ENCODE data around the gene PFKFB1.

DNA sequence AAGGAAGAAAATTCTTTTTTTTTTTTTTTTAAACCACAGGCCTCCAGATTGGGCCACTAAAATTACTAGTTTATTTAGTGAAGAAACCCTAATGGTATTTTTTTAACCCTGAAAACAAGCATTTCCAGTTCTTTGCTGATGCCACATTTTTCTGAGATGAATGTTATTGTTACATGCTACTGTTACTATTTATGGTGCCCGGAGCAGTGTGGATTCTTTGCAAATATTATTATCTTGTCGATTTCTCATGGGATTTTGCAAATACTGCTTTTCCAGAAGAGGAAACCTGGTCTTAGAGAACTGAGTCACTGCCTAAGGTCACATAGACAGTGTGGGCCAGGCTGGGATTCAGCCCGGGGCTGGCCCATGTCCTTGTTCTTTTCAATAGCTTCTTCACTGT lies 45.5 kb upstream of the PFKFB1 start:
- TF ChIP-seq POLR2AphosphoS5 (IDR thresholded peaks at IDR 0.05; ENCODE audit: low read depth, low read length) (no peak), TAF1 (IDR thresholded peaks at IDR 0.05; ENCODE audit: borderline replicate concordance, insufficient read depth, low read length) (no peak)
- TF ChIP-seq, protein P1, sequence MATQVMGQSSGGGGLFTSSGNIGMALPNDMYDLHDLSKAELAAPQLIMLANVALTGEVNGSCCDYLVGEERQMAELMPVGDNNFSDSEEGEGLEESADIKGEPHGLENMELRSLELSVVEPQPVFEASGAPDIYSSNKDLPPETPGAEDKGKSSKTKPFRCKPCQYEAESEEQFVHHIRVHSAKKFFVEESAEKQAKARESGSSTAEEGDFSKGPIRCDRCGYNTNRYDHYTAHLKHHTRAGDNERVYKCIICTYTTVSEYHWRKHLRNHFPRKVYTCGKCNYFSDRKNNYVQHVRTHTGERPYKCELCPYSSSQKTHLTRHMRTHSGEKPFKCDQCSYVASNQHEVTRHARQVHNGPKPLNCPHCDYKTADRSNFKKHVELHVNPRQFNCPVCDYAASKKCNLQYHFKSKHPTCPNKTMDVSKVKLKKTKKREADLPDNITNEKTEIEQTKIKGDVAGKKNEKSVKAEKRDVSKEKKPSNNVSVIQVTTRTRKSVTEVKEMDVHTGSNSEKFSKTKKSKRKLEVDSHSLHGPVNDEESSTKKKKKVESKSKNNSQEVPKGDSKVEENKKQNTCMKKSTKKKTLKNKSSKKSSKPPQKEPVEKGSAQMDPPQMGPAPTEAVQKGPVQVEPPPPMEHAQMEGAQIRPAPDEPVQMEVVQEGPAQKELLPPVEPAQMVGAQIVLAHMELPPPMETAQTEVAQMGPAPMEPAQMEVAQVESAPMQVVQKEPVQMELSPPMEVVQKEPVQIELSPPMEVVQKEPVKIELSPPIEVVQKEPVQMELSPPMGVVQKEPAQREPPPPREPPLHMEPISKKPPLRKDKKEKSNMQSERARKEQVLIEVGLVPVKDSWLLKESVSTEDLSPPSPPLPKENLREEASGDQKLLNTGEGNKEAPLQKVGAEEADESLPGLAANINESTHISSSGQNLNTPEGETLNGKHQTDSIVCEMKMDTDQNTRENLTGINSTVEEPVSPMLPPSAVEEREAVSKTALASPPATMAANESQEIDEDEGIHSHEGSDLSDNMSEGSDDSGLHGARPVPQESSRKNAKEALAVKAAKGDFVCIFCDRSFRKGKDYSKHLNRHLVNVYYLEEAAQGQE (IDR thresholded peaks at IDR 0.05; ENCODE audit: insufficient read depth in 1 of 2, low read depth in 2 of 2, low read length in 2 of 2) = no peak
